ENCODE data around the gene DHRS7C.

DNA sequence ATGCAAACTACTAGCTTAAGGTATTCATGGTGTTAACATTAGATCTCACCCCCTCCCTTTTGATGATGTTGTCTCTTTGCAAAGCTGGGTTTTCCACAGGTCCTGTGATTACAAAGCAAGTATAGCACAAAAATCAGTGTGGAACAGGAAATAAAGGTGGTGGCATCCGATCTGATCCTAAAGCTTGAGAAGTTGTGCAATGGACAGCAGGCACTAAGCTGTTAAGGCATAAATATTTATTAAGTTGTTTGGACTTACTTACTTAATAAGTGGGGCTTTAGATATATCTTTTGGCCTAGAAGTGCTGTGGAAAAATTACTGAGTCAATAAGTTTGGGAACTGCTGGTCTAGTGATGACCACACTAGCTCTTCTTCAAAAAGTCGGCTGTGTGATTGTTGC is 39.3 kb upstream of the DHRS7C start:
- TF ChIP-seq, protein P1, sequence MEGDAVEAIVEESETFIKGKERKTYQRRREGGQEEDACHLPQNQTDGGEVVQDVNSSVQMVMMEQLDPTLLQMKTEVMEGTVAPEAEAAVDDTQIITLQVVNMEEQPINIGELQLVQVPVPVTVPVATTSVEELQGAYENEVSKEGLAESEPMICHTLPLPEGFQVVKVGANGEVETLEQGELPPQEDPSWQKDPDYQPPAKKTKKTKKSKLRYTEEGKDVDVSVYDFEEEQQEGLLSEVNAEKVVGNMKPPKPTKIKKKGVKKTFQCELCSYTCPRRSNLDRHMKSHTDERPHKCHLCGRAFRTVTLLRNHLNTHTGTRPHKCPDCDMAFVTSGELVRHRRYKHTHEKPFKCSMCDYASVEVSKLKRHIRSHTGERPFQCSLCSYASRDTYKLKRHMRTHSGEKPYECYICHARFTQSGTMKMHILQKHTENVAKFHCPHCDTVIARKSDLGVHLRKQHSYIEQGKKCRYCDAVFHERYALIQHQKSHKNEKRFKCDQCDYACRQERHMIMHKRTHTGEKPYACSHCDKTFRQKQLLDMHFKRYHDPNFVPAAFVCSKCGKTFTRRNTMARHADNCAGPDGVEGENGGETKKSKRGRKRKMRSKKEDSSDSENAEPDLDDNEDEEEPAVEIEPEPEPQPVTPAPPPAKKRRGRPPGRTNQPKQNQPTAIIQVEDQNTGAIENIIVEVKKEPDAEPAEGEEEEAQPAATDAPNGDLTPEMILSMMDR (IDR thresholded peaks at IDR 0.05; ENCODE audit: insufficient read depth, low read length, poor library complexity, severe bottlenecking): no peak
- TF ChIP-seq EZH2phosphoT487 (conservative IDR thresholded peaks at IDR 0.05; ENCODE audit: low read length): no peak

Measured in SU-DHL-6 (cell line).